H9 (cell line): ENCODE measurements around the gene ANAPC13. TPM values are rescaled to one million over a fixed set of nuclear protein-coding genes. Genes with fewer than 3 reads are reported as not detected.

Source experiments
- DNase-seq: peaks from one replicate; pipeline ENCODE4 v3.0.0-alpha.2; 2017
- H2AFZ ChIP-seq: one replicate; pipeline ENCODE4 v1.6.1; 2013; ENCODE audit warnings: mild to moderate bottlenecking, low read length, control low read depth, moderate library complexity
- H2AK5ac ChIP-seq: 2 replicates; pipeline ENCODE4 v1.6.1; 2013; ENCODE audit warnings: low read length, control low read depth, mixed read lengths; ENCODE audit not compliant: insufficient read length
- H2BK120ac ChIP-seq: one replicate; pipeline ENCODE4 v1.6.1; 2013; ENCODE audit warnings: low read depth, mild to moderate bottlenecking, low read length, control low read depth, inconsistent platforms; ENCODE audit not compliant: poor library complexity, severe bottlenecking
- H2BK12ac ChIP-seq: 2 replicates; pipeline ENCODE4 v1.6.1; 2013; ENCODE audit warnings: low read length, control low read depth, mixed read lengths, low read depth; ENCODE audit not compliant: insufficient read length
- H2BK15ac ChIP-seq: 2 replicates; pipeline ENCODE4 v1.6.1; 2013; ENCODE audit warnings: low read depth, low read length, control low read depth
- H2BK20ac ChIP-seq: one replicate; pipeline ENCODE4 v1.6.1; 2013; ENCODE audit warnings: low read depth, mild to moderate bottlenecking, low read length, control low read depth, inconsistent platforms; ENCODE audit not compliant: poor library complexity, severe bottlenecking
- H2BK5ac ChIP-seq: 2 replicates; pipeline ENCODE4 v1.6.1; 2013; ENCODE audit warnings: low read length, control low read depth, mixed read lengths; ENCODE audit not compliant: insufficient read length
- H3K14ac ChIP-seq: 2 replicates; pipeline ENCODE4 v1.6.1; 2013; ENCODE audit warnings: low read length, control low read depth; ENCODE audit not compliant: insufficient read depth
- H3K18ac ChIP-seq: 2 replicates; pipeline ENCODE4 v1.6.1; 2013; ENCODE audit warnings: low read depth, mild to moderate bottlenecking, mixed read lengths, low read length, control low read depth; ENCODE audit not compliant: insufficient read length
- H3K23ac ChIP-seq: 2 replicates; pipeline ENCODE4 v1.6.1; 2013; ENCODE audit warnings: low read length, control low read depth, mixed read lengths, low read depth; ENCODE audit not compliant: insufficient read length
- H3K23me2 ChIP-seq: 2 replicates; pipeline ENCODE4 v1.6.1; 2013; ENCODE audit warnings: low read depth, mild to moderate bottlenecking, mixed read lengths, low read length, control low read depth; ENCODE audit not compliant: insufficient read length, poor library complexity, severe bottlenecking
- H3K27ac ChIP-seq: 2 replicates; pipeline ENCODE4 v1.5.1; 2013; ENCODE audit warnings: low read length, control low read depth, mixed read lengths, low read depth; ENCODE audit not compliant: insufficient read length
- H3K27me3 ChIP-seq: 2 replicates; pipeline ENCODE4 v1.6.1; 2013; ENCODE audit warnings: low read length, control low read depth, inconsistent platforms; ENCODE audit not compliant: insufficient read depth
- H3K4ac ChIP-seq: 2 replicates; pipeline ENCODE4 v1.6.1; 2013; ENCODE audit warnings: low read depth, mild to moderate bottlenecking, control low read depth, inconsistent platforms, low read length, moderate library complexity
- H3K4me1 ChIP-seq: 2 replicates; pipeline ENCODE4 v1.6.1; 2013; ENCODE audit warnings: low read length, control low read depth, inconsistent platforms; ENCODE audit not compliant: insufficient read depth
- H3K4me2 ChIP-seq: 2 replicates; pipeline ENCODE4 v1.6.1; 2013; ENCODE audit warnings: low read length, control low read depth, mixed read lengths; ENCODE audit not compliant: insufficient read length, insufficient read depth
- H3K56ac ChIP-seq: 2 replicates; pipeline ENCODE4 v1.6.1; 2013; ENCODE audit warnings: low read depth, mild to moderate bottlenecking, mixed read lengths, low read length, control low read depth; ENCODE audit not compliant: insufficient read length
- H3K79me1 ChIP-seq: 2 replicates; pipeline ENCODE4 v1.6.1; 2013; ENCODE audit warnings: low read depth, mild to moderate bottlenecking, moderate library complexity, low read length, control low read depth, inconsistent platforms; ENCODE audit not compliant: insufficient read depth, poor library complexity, severe bottlenecking
- H3K79me2 ChIP-seq: 2 replicates; pipeline ENCODE4 v1.6.1; 2013; ENCODE audit warnings: low read length, control low read depth, inconsistent platforms; ENCODE audit not compliant: insufficient read depth
- H3K9ac ChIP-seq: 2 replicates; pipeline ENCODE4 v1.6.1; 2013; ENCODE audit warnings: low read length, control low read depth, mixed read lengths; ENCODE audit not compliant: insufficient read length; ENCODE audit errors: extremely low read depth
- H3K9me3 ChIP-seq: one replicate; pipeline ENCODE4 v1.6.1; 2013; ENCODE audit warnings: low read depth, low read length, inconsistent platforms; ENCODE audit not compliant: control insufficient read depth
- H3T11ph ChIP-seq: one replicate; pipeline ENCODE4 v1.6.1; 2013; ENCODE audit warnings: mild to moderate bottlenecking, low read length, control low read depth, inconsistent platforms
- H4K20me1 ChIP-seq: one replicate; pipeline ENCODE4 v1.6.1; 2013; ENCODE audit not compliant: control insufficient read depth, insufficient read length, insufficient read depth
- H4K5ac ChIP-seq: 2 replicates; pipeline ENCODE4 v1.6.1; 2013; ENCODE audit warnings: low read depth, mild to moderate bottlenecking, mixed read lengths, low read length, control low read depth; ENCODE audit not compliant: insufficient read length
- H4K8ac ChIP-seq: replicated peaks from 2 replicates; pipeline ENCODE4 v1.6.1; 2013; ENCODE audit warnings: low read length, control low read depth, mixed read lengths, low read depth; ENCODE audit not compliant: insufficient read length
- H4K91ac ChIP-seq: 2 replicates; pipeline ENCODE4 v1.6.1; 2013; ENCODE audit warnings: low read depth, mild to moderate bottlenecking, moderate library complexity, mixed read lengths, low read length, control low read depth; ENCODE audit not compliant: insufficient read length
- H3K27ac Mint-ChIP-seq, 3 experiments: 2 replicates in 2 of 3; 3 replicates in 1 of 3; pipeline ENCODE4 v1.8.0; 2020 to 2021; ENCODE audit warnings: mixed read lengths in 3 of 3, mild to moderate bottlenecking in 1 of 3, moderate library complexity in 1 of 3
- H3K27me3 Mint-ChIP-seq: 2 replicates; pipeline ENCODE4 v1.8.0; 2021; ENCODE audit warnings: low read depth, mild to moderate bottlenecking, moderate library complexity, mixed read lengths
- H3K36me3 Mint-ChIP-seq, 3 experiments: 2 replicates in 2 of 3; 3 replicates in 1 of 3; pipeline ENCODE4 v1.8.0; 2020 to 2021; ENCODE audit warnings: low read depth in 3 of 3, mixed read lengths in 3 of 3; ENCODE audit not compliant: insufficient read depth in 1 of 3
- H3K4me1 Mint-ChIP-seq, 2 experiments: 2 replicates each; pipeline ENCODE4 v1.8.0; 2020; ENCODE audit warnings: mixed read lengths in 2 of 2
- H3K4me3 Mint-ChIP-seq, 2 experiments: 2 replicates in 1 of 2; 3 replicates in 1 of 2; pipeline ENCODE4 v1.8.0; 2020 to 2021; ENCODE audit warnings: mild to moderate bottlenecking in 2 of 2, mixed read lengths in 2 of 2, moderate library complexity in 1 of 2
- H3K9me3 Mint-ChIP-seq, 2 experiments: 2 replicates in 1 of 2; 3 replicates in 1 of 2; pipeline ENCODE4 v1.8.0; 2020; ENCODE audit warnings: mild to moderate bottlenecking in 2 of 2, mixed read lengths in 2 of 2, moderate library complexity in 1 of 2
- CTCF ChIP-seq: fragments of 200-600 bp; sonication (generic); conservative IDR thresholded peaks from 3 replicates; pipeline ENCODE4 v1.8.0; 2021; ENCODE audit warnings: antibody characterized with exemption, mild to moderate bottlenecking
- WGBS: extraction: QIAGEN DNeasy Blood & Tissue Kit; methylation state at CpG from one replicate; pipeline ENCODE4 v1.1.7; 2013; ENCODE audit warnings: missing lambda C conversion rate, low lambda C conversion rate, mixed read lengths; ENCODE audit not compliant: insufficient read length; ENCODE audit errors: extremely low coverage; 5-methylcytosine and 5-hydroxymethylcytosine counted together
- total RNA-seq: library from RNA; stranded (reverse); gene quantifications from 2 replicates; pipeline ENCODE4 v1.2.1, GENCODE V29; 2021

The ANAPC13 gene
- total RNA-seq, 1 experiment from 2014 or later: 42.8 TPM

GRCh38 chr3:134453631-134454030, 32.2 kb downstream of the ANAPC13 start:
- Mint-ChIP-seq H3K9me3 (no peaks in the 10 kb centered on the region), H3K4me1 (peaks cover 21 to 24% of the 10 kb centered on the region in 2 experiments), H3K27ac (no peak overlapping the region; a peak in 1 of 7 replicates), H3K36me3 (no peaks in the 10 kb centered on the region), H3K27me3 (peaks cover 28% of the 10 kb centered on the region), H3K4me3 (no peak overlapping the region)
- DNase-seq: peak; percentile 77
- Histone ChIP-seq H2BK120ac (no peak overlapping the region), H2AK5ac (no peak overlapping the region), H3K14ac (no peak overlapping the region), H3K4ac (no peak overlapping the region), H3K56ac (no peak overlapping the region), H2BK5ac (no peak overlapping the region), H3K79me1 (no peaks in the 10 kb centered on the region), H2BK20ac (no peak overlapping the region), H3K4me2 (no peak overlapping the region), H3T11ph (no peak overlapping the region), H4K5ac (no peak overlapping the region), H4K20me1 (no peaks in the 10 kb centered on the region), H3K9me3 (no peaks in the 10 kb centered on the region), H2BK15ac (no peak overlapping the region), H3K9ac (no peak overlapping the region), H3K18ac (no peak overlapping the region), H4K8ac (no peak overlapping the region), H4K91ac (no peak overlapping the region), H3K27ac (no peak overlapping the region), H3K79me2 (no peaks in the 10 kb centered on the region), H3K4me1 (no peaks in the 10 kb centered on the region), H3K27me3 (no peaks in the 10 kb centered on the region), H3K23me2 (no peaks in the 10 kb centered on the region), H2BK12ac (no peak overlapping the region), H3K23ac (no peak overlapping the region), H2AFZ (no peak overlapping the region)
- TF ChIP-seq CTCF: peak; percentile 74
- WGBS: no CpG with 5 or more reads among the region's 6 CpGs
